Effector CD4-positive, alpha-beta T cell (primary cell): ENCODE data around the gene ECI2.

Experiments
- DNase-seq: peaks from one replicate; pipeline ENCODE4 v3.0.0-alpha.2; 2020
- total RNA-seq: gene quantifications from one replicate; lab custom pipeline; 2026; lab: John Stamatoyannopoulos, UW

Gene ECI2
- 18.2 reads per million, percentile 45 among the genes with 10 or more reads in this experiment for total RNA-seq

- DNase-seq, result peak; percentile 37
These were observed at the start of gene ECI2 for GRCh38 chr6:4134841-4135664. Gene ECI2, minus strand, starts transcription at chr6:4135575. Its CDS starts 15 bp downstream, at chr6:4135560.

- DNase-seq, result no peak
These were observed 45.4 kb upstream of the ECI2 start for GRCh38 chr6:4180652-4181255.

- no peak for DNase-seq
These were observed 44.7 kb upstream of the ECI2 start for GRCh38 chr6:4179960-4180651.

- DNase-seq, result no peak
These were observed 43.5 kb upstream of the ECI2 start for GRCh38 chr6:4178737-4179333.

GRCh38 chr6:4176907-4177306, 41.5 kb upstream of the ECI2 start:
- no peak for DNase-seq

GRCh38 chr6:4174042-4174441, 38.7 kb upstream of the ECI2 start:
- DNase-seq, result no peak

GRCh38 chr6:4172368-4172767, 37.0 kb upstream of the ECI2 start:
- DNase-seq, result no peak

- DNase-seq, result no peak
These were observed 34.9 kb upstream of the ECI2 start for GRCh38 chr6:4170297-4170696.

- no peak for DNase-seq
These were observed 33.8 kb upstream of the ECI2 start for GRCh38 chr6:4169028-4169789.

- no peak for DNase-seq
These were observed 32.5 kb upstream of the ECI2 start for GRCh38 chr6:4167833-4168232.

- DNase-seq, result no peak
These were observed 31.7 kb upstream of the ECI2 start for GRCh38 chr6:4167123-4167522.

GRCh38 chr6:4164456-4164855, 29.1 kb upstream of the ECI2 start:
- no peak for DNase-seq

- DNase-seq, result no peak
These were observed 28.7 kb upstream of the ECI2 start for GRCh38 chr6:4164117-4164442.

- no peak for DNase-seq
These were observed 28.2 kb upstream of the ECI2 start for GRCh38 chr6:4163408-4164116.

GRCh38 chr6:4162370-4162769, 27.0 kb upstream of the ECI2 start:
- DNase-seq, result no peak

- DNase-seq, result no peak
These were observed 24.1 kb upstream of the ECI2 start for GRCh38 chr6:4159491-4159890.

GRCh38 chr6:4157506-4157905, 22.1 kb upstream of the ECI2 start:
- DNase-seq, result no peak

GRCh38 chr6:4155848-4156466, 20.6 kb upstream of the ECI2 start:
- peak; percentile 75 for DNase-seq

- no peak for DNase-seq
These were observed 18.2 kb upstream of the ECI2 start for GRCh38 chr6:4153514-4153985.

GRCh38 chr6:4145083-4145482, 9.7 kb upstream of the ECI2 start:
- DNase-seq, result no peak

GRCh38 chr6:4139272-4139671, 3.9 kb upstream of the ECI2 start:
- no peak for DNase-seq
